Vagina (tissue), 2 donors: Measurements from ENCODE around the gene PARD3.

Experiments
- CTCF ChIP-seq, 3 experiments: fragments of 450-650 bp in 2 of 3; fragments of 200-600 bp in 1 of 3; sonication (generic) in 1 of 3; IDR thresholded peaks; one replicate each; pipeline ENCODE4 v1.5.1; 2017 to 2019; ENCODE audit warnings: antibody characterized with exemption in 3 of 3, mild to moderate bottlenecking in 2 of 3, moderate library complexity in 2 of 3
- POLR2A ChIP-seq, 2 donors: fragments of 450-650 bp; IDR thresholded peaks; one replicate each; pipeline ENCODE4 v1.6.1; 2017; ENCODE audit warnings: antibody characterized with exemption in 2 of 2, mild to moderate bottlenecking in 2 of 2, moderate library complexity in 2 of 2

DNA sequence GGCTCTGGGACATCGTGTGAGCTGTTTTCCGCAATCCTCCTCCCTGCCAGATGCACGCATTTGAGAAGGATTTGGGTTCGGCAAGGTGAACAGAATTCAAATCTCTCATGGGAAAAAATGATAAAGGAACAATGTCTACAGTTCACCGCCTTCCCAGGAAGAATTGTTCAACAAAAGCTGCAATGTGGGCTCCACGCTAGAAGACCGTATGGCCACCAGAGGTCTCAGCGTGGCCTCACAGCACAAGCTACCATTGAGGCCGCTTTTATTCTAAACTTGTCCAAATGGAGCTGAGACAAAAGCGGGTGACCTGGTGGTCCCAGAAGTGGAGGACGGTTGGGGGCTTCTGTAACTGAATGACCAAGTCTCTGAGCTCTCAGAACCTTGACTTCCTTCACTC, 733.1 kb downstream of the PARD3 start:
- TF ChIP-seq CTCF (IDR thresholded peaks at IDR 0.05) (no peak), POLR2A (IDR thresholded peaks at IDR 0.05) (no peak)
